ENCODE results near the gene MIPEP.

Gene MIPEP

GRCh38 chr13:23877286-23877685 is 11.9 kb downstream of the MIPEP start:
- Histone ChIP-seq H3K36me3 (no peaks in the 10 kb centered on the region), H3K27ac (no peak overlapping the region), H3K4me1 (ENCODE audit: control insufficient read depth in 1 of 2, insufficient read depth in 1 of 2, low read depth in 1 of 2, low read length in 1 of 2) (no peaks in the 10 kb centered on the region), H3K27me3 (no peaks in the 10 kb centered on the region), H3K4me3 (ENCODE audit: low read depth in 1 of 2, low read length in 1 of 2) (no peak overlapping the region), H3K9me3 (no peaks in the 10 kb centered on the region)
- no peak for TF ChIP-seq CTCF (IDR thresholded peaks at IDR 0.05)

GRCh38 chr13:23876265-23876664 is 12.9 kb downstream of the MIPEP start:
- Histone ChIP-seq H3K9me3 (no peaks in the 10 kb centered on the region), H3K27me3 (no peaks in the 10 kb centered on the region), H3K36me3 (no peaks in the 10 kb centered on the region), H3K27ac (no peak overlapping the region), H3K4me3 (ENCODE audit: low read depth in 1 of 2, low read length in 1 of 2) (no peak overlapping the region), H3K4me1 (ENCODE audit: control insufficient read depth in 1 of 2, insufficient read depth in 1 of 2, low read depth in 1 of 2, low read length in 1 of 2) (no peaks in the 10 kb centered on the region)
- TF ChIP-seq CTCF (IDR thresholded peaks at IDR 0.05), result no peak

DNA sequence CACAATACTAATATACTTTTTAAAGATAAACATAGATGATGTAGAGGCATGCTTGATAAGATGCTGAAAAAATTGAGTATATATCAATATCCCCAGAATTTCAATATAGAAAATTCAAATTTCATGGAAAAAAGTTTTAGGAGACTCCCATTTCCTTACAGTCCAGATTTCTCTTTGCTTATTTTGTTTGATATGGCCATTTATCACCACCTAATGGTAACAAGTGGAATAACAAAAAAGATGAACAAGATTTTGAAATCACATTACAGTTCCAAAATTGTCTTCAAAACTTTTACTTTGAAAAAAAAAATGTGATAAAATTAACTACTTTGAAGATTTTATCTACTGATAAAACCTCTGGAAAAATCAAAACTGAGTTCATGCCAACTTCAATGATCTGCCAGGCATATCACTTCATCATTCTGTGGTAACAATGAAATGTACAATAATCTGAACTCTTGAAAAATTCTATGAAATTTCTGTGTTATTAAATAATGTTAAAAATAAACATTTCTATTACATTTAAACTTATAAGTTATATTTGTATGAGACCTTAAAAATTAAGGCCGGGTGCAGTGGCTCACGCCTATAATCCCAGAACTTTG is 17.5 kb downstream of the MIPEP start:
- Histone ChIP-seq H3K4me3 (ENCODE audit: low read depth in 1 of 2, low read length in 1 of 2) (no peak overlapping the region), H3K9me3 (no peaks in the 10 kb centered on the region), H3K27ac (no peak overlapping the region), H3K4me1 (ENCODE audit: control insufficient read depth in 1 of 2, insufficient read depth in 1 of 2, low read depth in 1 of 2, low read length in 1 of 2) (no peaks in the 10 kb centered on the region), H3K27me3 (no peaks in the 10 kb centered on the region), H3K36me3 (no peaks in the 10 kb centered on the region)
- TF ChIP-seq CTCF (IDR thresholded peaks at IDR 0.05), result no peak

- Histone ChIP-seq H3K36me3 (no peaks in the 10 kb centered on the region), H3K9me3 (no peaks in the 10 kb centered on the region), H3K4me3 (ENCODE audit: low read depth in 1 of 2, low read length in 1 of 2) (no peak overlapping the region), H3K27ac (no peak overlapping the region), H3K27me3 (no peaks in the 10 kb centered on the region), H3K4me1 (ENCODE audit: control insufficient read depth in 1 of 2, insufficient read depth in 1 of 2, low read depth in 1 of 2, low read length in 1 of 2) (no peaks in the 10 kb centered on the region)
- TF ChIP-seq CTCF (IDR thresholded peaks at IDR 0.05), result no peak
These were observed 18.7 kb downstream of the MIPEP start for GRCh38 chr13:23870356-23871140.

- Histone ChIP-seq H3K27ac (no peak overlapping the region), H3K4me3 (ENCODE audit: low read depth in 1 of 2, low read length in 1 of 2) (no peak overlapping the region), H3K36me3 (no peaks in the 10 kb centered on the region), H3K4me1 (ENCODE audit: control insufficient read depth in 1 of 2, insufficient read depth in 1 of 2, low read depth in 1 of 2, low read length in 1 of 2) (no peaks in the 10 kb centered on the region), H3K9me3 (no peaks in the 10 kb centered on the region), H3K27me3 (no peaks in the 10 kb centered on the region)
- TF ChIP-seq CTCF (IDR thresholded peaks at IDR 0.05), result no peak
These were observed 20.7 kb downstream of the MIPEP start for GRCh38 chr13:23868521-23868920.
